HFF-Myc (cell line): ENCODE results near the gene PPP2R5D.

Source experiments
- DNase-seq: peaks from one replicate; pipeline ENCODE4 v3.0.0-alpha.2; 2011; ENCODE audit warnings: low read depth; ENCODE audit errors: extremely low read depth
- H3K4me3 ChIP-seq: replicated peaks from 2 replicates; pipeline ENCODE4 v1.5.1; 2011; ENCODE audit warnings: low read depth, mild to moderate bottlenecking, control low read depth, low read length
- TF ChIP-seq, protein P1 (sequence below): IDR thresholded peaks from 2 replicates; pipeline ENCODE4 v1.5.1; 2012; ENCODE audit warnings: mild to moderate bottlenecking, low read depth, low read length, control low read depth; ENCODE audit errors: missing control alignments

PPP2R5D gene

DNA sequence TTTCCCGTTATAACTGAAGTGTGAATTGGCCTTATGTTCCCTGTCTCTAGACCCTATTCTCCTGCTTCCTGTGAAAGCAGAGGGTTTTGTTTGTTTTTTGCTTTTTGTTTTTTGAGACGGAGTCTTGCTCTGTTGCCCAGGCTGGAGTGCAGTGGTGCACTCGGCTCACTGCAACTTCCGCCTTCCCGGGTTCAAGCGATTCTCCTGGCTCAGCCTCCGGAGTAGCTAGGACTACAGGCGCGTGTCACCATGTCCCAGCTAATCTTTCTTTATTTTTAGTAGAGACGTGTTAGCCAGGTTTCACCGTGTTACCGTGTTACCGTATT lies 24.5 kb upstream of the PPP2R5D start:
- no peak overlapping the region for H3K4me3 ChIP-seq
- no peak for DNase-seq
- TF ChIP-seq, protein P1, sequence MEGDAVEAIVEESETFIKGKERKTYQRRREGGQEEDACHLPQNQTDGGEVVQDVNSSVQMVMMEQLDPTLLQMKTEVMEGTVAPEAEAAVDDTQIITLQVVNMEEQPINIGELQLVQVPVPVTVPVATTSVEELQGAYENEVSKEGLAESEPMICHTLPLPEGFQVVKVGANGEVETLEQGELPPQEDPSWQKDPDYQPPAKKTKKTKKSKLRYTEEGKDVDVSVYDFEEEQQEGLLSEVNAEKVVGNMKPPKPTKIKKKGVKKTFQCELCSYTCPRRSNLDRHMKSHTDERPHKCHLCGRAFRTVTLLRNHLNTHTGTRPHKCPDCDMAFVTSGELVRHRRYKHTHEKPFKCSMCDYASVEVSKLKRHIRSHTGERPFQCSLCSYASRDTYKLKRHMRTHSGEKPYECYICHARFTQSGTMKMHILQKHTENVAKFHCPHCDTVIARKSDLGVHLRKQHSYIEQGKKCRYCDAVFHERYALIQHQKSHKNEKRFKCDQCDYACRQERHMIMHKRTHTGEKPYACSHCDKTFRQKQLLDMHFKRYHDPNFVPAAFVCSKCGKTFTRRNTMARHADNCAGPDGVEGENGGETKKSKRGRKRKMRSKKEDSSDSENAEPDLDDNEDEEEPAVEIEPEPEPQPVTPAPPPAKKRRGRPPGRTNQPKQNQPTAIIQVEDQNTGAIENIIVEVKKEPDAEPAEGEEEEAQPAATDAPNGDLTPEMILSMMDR, result no peak

DNA sequence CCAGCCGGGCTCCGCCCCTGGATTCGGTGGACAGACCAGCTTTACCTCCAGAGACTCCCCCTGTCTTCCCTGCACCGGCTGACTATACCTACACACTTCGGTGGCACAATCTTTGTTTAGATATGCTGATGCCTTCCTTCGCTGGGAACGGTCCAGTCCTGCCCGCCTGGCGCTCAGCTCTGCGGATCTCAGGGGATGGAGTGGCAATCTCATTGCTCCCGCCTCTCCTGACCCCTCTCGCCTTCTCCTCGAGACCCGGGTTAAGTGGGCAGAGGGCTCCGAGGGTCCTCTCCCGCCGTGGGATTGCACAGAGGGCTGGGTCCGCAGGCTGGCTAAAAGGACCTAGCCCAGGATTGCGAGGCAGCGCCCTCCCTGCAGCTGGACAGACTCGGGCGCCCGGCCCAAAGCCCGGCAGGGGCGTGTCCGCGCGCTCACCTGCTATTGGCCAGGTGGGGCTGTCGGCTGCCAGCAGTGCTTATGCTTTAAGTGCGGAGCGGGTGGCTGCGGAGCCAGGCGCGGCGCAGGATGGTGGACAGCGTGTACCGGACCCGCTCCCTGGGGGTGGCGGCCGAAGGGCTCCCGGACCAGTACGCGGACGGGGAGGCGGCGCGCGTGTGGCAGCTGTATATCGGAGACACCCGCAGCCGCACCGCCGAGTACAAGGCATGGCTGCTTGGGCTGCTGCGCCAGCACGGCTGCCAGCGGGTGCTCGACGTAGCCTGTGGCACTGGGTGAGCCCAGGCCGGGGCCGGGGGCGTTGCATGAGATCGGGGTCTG lies 23.9 kb upstream of the PPP2R5D start, which contains the start of gene GNMT:
Gene GNMT, plus strand, starts transcription at position 512 of the 777 bp plus-strand sequence. Its CDS starts 14 bp downstream, at position 526.
- TF ChIP-seq, protein P1, result no peak
- DNase-seq, result no peak
- H3K4me3 ChIP-seq, result peak within 1 kb of the TSS; percentile 39

DNA sequence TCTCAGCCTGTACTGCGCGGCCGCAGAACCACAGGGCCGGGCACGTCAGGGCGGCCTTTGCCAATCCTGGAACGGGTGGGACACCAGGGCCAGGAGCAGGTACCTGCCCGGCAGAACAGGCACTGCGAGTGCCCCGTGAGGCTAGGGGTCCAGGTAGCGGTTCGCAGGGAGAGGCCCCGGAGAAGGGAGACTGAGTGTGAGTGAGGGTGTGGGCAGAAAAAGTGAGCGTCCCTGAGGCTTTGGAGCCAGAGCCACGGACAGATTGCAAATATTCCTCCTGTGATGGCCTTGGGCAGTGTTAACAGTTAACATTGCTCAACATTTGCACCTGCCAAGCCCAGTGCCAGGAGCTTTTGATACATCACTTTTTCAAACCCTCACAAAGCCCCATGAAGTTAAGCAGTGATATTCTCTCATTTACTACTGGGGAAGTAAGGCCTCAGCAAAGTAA lies 23.3 kb upstream of the PPP2R5D start:
- TF ChIP-seq, protein P1, result no peak
- DNase-seq, result no peak
- H3K4me3 ChIP-seq, result peak overlapping the region; percentile 39

DNA sequence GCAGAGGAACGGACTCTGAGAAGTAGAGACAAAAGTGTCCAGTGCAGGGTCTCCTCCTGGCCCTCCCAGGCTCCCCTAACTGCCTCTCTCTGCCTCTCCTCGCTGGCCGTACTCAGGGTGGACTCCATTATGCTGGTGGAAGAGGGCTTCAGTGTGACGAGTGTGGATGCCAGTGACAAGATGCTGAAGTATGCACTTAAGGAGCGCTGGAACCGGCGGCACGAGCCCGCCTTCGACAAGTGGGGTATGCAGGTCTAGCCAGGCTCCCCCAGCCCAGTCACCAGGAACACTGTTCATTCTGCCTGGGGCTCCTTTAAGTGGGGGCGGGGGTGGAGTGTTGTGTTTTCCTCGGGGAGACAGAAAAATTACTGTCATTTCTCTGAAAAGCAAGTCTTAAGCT lies 22.3 kb upstream of the PPP2R5D start:
- TF ChIP-seq, protein P1, result no peak
- DNase-seq, result no peak
- no peak overlapping the region for H3K4me3 ChIP-seq

DNA sequence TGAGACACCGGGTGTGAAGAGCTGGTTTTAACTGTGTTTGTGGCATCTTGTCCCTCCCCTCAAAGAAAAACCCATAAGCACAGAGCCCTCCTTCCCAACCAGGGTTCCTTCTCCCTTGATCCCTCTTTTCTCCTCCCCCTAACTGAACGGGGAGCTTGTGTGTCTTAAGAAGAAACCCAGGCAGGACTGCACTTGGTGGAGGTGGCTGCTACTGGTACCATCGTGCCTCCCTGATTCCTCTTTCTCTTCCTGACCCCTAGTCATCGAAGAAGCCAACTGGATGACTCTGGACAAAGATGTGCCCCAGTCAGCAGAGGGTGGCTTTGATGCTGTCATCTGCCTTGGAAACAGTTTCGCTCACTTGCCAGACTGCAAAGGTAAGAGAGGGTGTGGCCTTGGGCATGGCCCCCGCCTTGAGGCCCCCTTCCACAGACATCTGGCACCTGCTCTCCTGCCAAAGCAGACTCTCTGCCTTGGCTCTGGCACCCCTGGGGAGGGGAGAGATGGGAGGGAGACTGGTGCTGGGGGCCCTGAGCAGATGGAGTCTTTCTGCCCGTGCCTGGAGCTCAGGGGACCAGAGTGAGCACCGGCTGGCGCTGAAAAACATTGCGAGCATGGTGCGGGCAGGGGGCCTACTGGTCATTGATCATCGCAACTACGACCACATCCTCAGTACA lies 21.7 kb upstream of the PPP2R5D start:
- TF ChIP-seq, protein P1, result no peak
- no peak overlapping the region for H3K4me3 ChIP-seq
- DNase-seq, result no peak

DNA sequence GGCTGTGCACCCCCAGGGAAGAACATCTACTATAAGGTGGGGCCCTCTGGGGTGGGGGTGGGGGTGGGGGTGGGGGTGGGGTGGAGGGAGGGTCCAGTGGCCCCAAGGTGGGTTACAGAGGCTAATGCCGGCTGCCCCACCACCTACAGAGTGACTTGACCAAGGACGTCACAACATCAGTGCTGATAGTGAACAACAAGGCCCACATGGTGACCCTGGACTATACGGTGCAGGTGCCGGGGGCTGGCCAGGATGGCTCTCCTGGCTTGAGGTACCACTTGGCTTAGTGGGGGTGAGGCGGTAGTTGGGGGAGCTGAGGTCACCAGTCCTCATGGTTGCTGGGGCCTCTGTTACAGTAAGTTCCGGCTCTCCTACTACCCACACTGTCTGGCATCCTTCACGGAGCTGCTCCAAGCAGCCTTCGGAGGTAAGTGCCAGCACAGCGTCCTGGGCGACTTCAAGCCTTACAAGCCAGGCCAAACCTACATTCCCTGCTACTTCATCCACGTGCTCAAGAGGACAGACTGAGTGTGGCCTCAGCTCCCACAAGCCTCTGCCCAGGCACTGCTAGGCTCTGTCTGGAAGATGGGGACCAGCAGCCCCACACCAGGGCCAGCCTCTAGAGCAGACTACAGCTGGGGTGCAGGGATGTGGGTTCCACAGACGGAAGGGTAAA lies 21.1 kb upstream of the PPP2R5D start:
- TF ChIP-seq, protein P1, result no peak
- no peak overlapping the region for H3K4me3 ChIP-seq
- DNase-seq, result no peak
